GM12801 (cell line): ENCODE results near the gene NDFIP1.

Experiments used
- TF ChIP-seq, protein P1 (sequence below): IDR thresholded peaks from one replicate; pipeline ENCODE4 v1.5.1; 2011; ENCODE audit warnings: control low read depth; ENCODE audit not compliant: insufficient read length; ENCODE audit errors: extremely low read depth

The NDFIP1 gene, protein sequence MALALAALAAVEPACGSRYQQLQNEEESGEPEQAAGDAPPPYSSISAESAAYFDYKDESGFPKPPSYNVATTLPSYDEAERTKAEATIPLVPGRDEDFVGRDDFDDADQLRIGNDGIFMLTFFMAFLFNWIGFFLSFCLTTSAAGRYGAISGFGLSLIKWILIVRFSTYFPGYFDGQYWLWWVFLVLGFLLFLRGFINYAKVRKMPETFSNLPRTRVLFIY

DNA sequence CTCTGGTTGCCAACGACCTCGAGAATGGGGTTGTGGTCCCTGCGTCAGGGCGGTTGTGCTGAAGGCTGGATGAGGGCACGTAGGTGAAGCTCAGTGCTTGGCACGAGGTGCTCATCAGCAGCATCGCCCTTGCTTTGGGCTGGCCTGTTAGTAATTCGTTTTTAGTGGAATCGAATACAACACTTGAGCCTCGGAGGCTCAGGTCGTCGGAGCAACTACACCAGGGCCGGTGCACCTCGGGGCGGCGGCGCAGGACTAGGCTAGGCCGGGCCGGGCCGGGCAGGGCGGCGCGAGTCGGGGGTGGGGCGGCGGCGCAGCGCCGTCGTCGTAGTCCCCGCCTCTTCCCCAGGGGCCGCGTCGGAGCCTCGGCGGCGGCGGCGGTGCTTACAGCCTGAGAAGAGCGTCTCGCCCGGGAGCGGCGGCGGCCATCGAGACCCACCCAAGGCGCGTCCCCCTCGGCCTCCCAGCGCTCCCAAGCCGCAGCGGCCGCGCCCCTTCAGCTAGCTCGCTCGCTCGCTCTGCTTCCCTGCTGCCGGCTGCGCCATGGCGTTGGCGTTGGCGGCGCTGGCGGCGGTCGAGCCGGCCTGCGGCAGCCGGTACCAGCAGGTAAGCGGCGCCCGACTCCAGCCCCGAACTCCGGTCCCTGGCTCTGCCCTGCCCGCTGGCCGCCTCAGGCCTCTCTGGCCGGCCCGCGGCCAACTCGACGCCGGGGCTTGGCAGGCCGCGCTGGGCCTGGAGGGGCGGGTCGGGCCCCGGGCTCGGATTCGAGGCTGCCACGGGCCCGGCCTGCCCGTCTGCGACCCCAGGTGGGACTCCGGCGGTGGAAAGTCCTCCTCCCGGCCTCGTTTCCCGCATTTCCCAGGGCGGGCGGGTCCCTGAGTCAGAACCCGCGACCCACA is at the start of gene NDFIP1:
Gene NDFIP1 (plus strand): TSS at position 348 of the 899 bp plus-strand sequence. CDS start 196 bp downstream, at position 544.
- TF ChIP-seq, protein P1, sequence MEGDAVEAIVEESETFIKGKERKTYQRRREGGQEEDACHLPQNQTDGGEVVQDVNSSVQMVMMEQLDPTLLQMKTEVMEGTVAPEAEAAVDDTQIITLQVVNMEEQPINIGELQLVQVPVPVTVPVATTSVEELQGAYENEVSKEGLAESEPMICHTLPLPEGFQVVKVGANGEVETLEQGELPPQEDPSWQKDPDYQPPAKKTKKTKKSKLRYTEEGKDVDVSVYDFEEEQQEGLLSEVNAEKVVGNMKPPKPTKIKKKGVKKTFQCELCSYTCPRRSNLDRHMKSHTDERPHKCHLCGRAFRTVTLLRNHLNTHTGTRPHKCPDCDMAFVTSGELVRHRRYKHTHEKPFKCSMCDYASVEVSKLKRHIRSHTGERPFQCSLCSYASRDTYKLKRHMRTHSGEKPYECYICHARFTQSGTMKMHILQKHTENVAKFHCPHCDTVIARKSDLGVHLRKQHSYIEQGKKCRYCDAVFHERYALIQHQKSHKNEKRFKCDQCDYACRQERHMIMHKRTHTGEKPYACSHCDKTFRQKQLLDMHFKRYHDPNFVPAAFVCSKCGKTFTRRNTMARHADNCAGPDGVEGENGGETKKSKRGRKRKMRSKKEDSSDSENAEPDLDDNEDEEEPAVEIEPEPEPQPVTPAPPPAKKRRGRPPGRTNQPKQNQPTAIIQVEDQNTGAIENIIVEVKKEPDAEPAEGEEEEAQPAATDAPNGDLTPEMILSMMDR, result no peak

DNA sequence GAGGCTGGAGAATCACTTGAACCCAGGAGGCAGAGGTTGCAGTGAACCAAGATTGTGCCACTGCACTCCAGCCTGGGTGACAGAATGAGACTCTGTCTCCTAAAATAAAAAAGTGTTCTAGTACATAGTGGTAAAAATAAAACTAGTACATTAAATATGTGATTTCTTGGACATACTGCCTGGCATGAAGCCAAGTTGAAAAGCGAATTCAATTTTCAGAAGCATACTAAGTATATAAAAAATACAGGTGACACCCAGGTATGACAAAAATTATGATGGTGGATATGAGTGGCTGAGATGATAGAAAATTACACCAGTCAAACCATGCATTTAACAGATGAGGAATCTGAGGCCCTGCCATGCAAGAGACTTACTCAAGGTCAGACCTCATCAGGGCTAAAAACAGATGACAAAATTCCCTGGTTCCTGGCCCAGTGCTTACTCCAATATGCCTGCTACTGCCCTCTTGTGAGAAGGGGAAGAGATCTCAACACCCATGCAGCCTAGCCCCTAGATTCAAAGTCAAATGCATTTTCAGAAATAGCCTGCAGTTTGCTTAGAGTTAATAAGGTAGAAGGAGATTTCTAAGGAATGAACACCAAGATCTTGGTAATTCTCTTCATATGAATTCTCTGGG is 49.2 kb upstream of the NDFIP1 start:
- TF ChIP-seq, protein P1, result no peak

DNA sequence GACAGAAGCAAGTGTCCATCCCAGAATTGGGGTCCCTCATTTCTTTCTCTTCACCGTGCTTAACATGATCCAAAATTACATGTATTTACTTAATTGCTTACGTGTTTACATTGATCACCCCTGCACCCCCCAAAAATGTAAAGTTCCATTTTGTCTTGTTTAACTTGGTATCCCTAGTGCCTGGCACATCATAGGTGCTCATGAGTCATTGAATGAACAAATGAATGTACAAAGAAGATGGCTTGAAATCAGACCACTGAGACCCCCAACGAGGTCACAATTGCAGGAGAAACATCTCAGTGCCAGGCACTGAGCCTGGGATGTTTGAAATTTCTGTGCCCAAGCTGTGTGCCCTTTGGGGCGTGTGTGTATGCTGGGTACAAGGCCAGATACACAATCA is 45.2 kb upstream of the NDFIP1 start:
- TF ChIP-seq, protein P1, result no peak

DNA sequence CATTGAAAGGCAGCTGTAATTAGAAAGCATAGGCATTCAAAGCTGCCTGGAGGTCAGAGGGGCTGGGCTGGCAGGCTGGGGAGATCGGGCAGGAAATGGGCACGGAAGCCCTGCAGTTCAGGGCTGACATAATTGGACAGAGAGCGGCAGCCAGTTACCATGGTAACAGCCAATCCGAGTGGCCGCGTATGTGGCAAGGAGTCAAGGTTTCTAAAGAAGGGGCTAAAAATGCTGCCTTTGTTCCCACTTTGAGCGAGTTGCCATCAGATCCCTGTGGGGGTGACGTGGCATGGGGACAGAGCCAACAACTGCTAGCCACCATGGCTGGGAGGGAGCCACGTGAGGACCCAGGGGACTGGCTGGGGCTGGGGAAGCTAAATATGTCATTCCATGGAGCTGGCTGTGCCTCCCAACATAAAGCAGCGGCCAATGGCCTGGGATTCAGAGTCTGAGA is 44.7 kb upstream of the NDFIP1 start:
- TF ChIP-seq, protein P1, result no peak

DNA sequence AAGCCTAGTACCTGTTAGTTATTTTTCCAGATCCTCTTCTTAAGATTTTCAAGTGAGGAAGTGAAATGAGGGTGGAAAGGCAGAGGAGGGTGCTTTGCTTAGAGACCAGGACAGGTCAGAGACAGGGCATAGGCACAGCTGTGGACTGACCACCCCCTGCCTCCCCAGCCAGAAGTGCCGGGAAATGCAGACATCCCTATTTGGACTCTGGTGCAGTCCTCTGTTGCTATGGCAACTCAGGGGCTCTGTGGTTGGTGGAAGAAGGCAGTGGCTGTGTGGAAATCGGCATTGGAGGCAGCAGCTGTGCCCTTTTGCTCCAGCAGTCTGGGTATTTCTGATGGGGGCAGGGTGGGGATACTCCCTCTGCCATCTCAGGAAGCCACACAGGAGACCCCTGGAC is 43.3 kb upstream of the NDFIP1 start:
- TF ChIP-seq, protein P1, result no peak

DNA sequence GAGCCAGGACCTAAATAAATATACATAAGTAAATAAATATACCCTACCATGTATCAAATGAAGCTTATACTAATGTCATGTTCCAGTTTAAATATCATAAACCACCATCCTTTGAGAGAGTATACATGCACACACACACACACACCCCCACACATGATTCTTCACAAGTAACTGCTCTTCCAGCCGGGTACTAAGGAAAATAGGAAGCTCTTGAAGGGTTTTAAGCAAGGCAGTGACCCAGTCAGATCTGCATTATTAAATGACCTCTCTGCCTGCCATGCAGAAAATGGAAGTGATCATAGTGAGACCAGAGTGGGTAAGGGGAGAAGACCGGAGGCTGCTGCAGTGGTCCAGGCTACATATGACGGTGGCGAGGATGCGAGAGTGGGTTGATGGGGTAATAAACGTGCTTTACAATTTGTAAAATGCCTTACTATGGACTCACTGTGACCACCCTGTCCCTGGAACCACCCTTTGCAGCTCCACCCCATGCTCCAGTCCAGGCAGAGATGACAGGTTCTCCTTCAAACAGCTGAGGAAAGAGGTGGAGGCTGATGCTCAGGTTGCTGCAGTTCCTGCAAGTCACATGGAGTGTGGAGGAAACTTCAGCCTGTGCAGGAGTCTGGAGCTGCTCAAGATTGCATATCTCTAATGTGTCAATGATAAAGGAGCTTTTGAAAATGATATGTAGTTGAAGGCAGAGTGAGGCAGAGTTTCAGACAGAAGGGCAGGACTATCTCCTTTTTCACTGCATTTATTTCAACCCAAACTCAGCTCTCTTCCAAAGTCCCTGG is 38.8 kb upstream of the NDFIP1 start:
- TF ChIP-seq, protein P1, result no peak
